Stomach (tissue), 4 donors: ENCODE results near the gene FA2H.

ENCODE experiments used
- CTCF ChIP-seq, 7 experiments: fragments of 450-650 bp in 4 of 7; fragments of 200-600 bp in 3 of 7; sonication (generic) in 3 of 7; IDR thresholded peaks; one replicate each; pipeline ENCODE4 v1.5.1; 2016 to 2019; ENCODE audit warnings: antibody characterized with exemption in 7 of 7, control low read depth in 2 of 7, mild to moderate bottlenecking in 1 of 7
- EP300 ChIP-seq: sonication (generic); formaldehyde crosslinking; IDR thresholded peaks from one replicate; pipeline ENCODE4 v1.6.1; 2017; ENCODE audit warnings: antibody characterized with exemption
- POLR2A ChIP-seq, 4 donors: fragments of 450-650 bp; IDR thresholded peaks; one replicate each; pipeline ENCODE4 v1.6.1; 2016; ENCODE audit warnings: antibody characterized with exemption in 4 of 4, control low read depth in 2 of 4, mild to moderate bottlenecking in 1 of 4, moderate library complexity in 1 of 4
- POLR2AphosphoS5 ChIP-seq, 3 donors: sonication (generic); formaldehyde crosslinking; IDR thresholded peaks; one replicate each; pipeline ENCODE4 v1.6.1; 2016; ENCODE audit warnings: antibody characterized with exemption in 3 of 3

GRCh38 chr16:74775255-74775654, 635 bp upstream of the FA2H start:
- TF ChIP-seq CTCF (IDR thresholded peaks at IDR 0.05), result no peak
- TF ChIP-seq POLR2AphosphoS5 (IDR thresholded peaks at IDR 0.05), result no peak
- no peak for TF ChIP-seq POLR2A (IDR thresholded peaks at IDR 0.05)
- TF ChIP-seq EP300, result no peak
